Fibroblast of villous mesenchyme (primary cell): ENCODE measurements around the gene ROBO2. TPM values are rescaled to one million over a fixed set of nuclear protein-coding genes. Genes with fewer than 3 reads are reported as not detected.
A peak's percentile ranks its signal among the peaks of the same experiment; 100 is the strongest.
"Not testable (repeated sequence)": the region's sequence is repeated elsewhere in the genome, so short reads cannot be mapped to it uniquely, and the experiment has no call there.

Experiments
- DNase-seq: peaks from one replicate; pipeline ENCODE4 v3.0.0-alpha.2; 2010; ENCODE audit warnings: low read depth
- H3K4me3 ChIP-seq: 2 replicates; pipeline ENCODE4 v1.5.1; 2011; ENCODE audit warnings: low read depth, mild to moderate bottlenecking, low read length
- CTCF ChIP-seq: IDR thresholded peaks from 2 replicates; pipeline ENCODE4 v1.5.1; 2012; ENCODE audit warnings: low read depth, mild to moderate bottlenecking, low read length; ENCODE audit not compliant: insufficient read depth
- total RNA-seq: library from RNA; depleted of rRNA; stranded (reverse); fragments of >200 nt; gene quantifications from 2 replicates; pipeline ENCODE4 v1.2.3, GENCODE V29; 2012

ROBO2 gene
- total RNA-seq, 1 donor: 3.0 TPM

GRCh38 chr3:77381431-77381830, 341.5 kb downstream of the ROBO2 start:
- H3K4me3 ChIP-seq: no peak overlapping the region
- no peak for TF ChIP-seq CTCF
- no peak for DNase-seq

GRCh38 chr3:77392181-77392580, 352.3 kb downstream of the ROBO2 start:
- no peak for DNase-seq
- TF ChIP-seq CTCF: no peak
- H3K4me3 ChIP-seq: no peak overlapping the region

GRCh38 chr3:77394046-77394445, 354.1 kb downstream of the ROBO2 start:
- no peak for DNase-seq
- no peak for TF ChIP-seq CTCF

GRCh38 chr3:77404871-77405270, 365.0 kb downstream of the ROBO2 start:
- no peak for TF ChIP-seq CTCF
- DNase-seq: no peak
- H3K4me3 ChIP-seq: no peak overlapping the region

More at GRCh38 chr3:77394046-77394445, 354.1 kb downstream of the ROBO2 start:
- H3K4me3 ChIP-seq: no peak overlapping the region

- no peak for DNase-seq
- no peak for TF ChIP-seq CTCF
- H3K4me3 ChIP-seq: no peak overlapping the region
Measured at GRCh38 chr3:77407441-77407840, 367.5 kb downstream of the ROBO2 start.

GRCh38 chr3:77410334-77410733, 370.4 kb downstream of the ROBO2 start:
- H3K4me3 ChIP-seq, DNase-seq: not testable (repeated sequence)

- no peak for DNase-seq
- no peak for TF ChIP-seq CTCF
- no peak overlapping the region for H3K4me3 ChIP-seq
Measured at GRCh38 chr3:77411334-77411733, 371.4 kb downstream of the ROBO2 start.

GRCh38 chr3:77412021-77412438, 372.1 kb downstream of the ROBO2 start:
- no peak overlapping the region for H3K4me3 ChIP-seq
- no peak for TF ChIP-seq CTCF
- DNase-seq: peak; percentile 1
